ENCODE results near the gene KRTCAP3.
"Not testable (repeated sequence)": the region's sequence is repeated elsewhere in the genome, so short reads cannot be mapped to it uniquely, and the experiment has no call there.

The KRTCAP3 gene

DNA sequence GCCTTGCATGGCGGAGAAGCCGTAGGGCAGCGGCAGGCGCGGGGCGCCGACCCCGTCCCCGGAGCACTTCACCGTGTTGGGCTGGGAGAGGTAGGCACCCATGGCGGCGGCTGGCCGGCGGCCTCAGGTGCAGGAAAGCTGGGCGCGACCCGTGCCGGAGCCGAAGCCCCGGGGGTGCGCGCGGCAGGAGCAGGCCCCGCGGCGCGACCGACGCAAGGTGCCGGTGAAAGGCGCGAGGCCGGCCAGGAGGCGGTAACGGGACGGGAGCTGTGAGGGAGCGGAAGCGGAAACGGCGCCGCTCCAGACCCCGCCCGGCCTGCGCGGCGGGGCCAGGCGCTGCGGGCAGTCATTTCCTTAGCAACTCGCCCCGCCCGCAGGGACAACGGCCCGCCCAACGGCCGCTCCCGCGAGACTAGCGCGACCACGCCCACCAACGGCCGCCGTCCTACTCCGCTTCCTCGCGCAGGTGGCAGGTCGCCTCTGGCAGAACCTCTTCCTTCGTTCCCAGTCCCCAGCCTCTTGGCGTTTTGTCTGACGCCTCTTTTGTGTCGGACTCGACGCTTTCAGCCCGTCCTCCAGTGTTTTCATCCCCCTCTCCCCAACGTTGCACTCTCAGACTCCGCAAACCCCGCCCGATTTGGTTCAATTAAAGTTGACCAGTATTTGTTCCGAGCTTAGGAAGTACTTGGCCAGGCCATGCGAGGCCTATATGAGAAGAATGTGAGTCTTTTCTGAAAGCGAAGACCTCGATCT lies 32.7 kb upstream of the KRTCAP3 start, which contains the start of gene PPM1G:
PPM1G (minus strand) TSS at position 271 of the 753 bp plus-strand sequence; CDS start at position 102, 169 bp downstream.
- DNase-seq (ENCODE audit: low spot score) = peak; percentile 95
- Histone ChIP-seq H3K27ac (peak within 1 kb of the TSS; percentile 60 to 86), H3K4me3 (peak within 1 kb of the TSS; percentile 90)
- TF ChIP-seq, protein P1, sequence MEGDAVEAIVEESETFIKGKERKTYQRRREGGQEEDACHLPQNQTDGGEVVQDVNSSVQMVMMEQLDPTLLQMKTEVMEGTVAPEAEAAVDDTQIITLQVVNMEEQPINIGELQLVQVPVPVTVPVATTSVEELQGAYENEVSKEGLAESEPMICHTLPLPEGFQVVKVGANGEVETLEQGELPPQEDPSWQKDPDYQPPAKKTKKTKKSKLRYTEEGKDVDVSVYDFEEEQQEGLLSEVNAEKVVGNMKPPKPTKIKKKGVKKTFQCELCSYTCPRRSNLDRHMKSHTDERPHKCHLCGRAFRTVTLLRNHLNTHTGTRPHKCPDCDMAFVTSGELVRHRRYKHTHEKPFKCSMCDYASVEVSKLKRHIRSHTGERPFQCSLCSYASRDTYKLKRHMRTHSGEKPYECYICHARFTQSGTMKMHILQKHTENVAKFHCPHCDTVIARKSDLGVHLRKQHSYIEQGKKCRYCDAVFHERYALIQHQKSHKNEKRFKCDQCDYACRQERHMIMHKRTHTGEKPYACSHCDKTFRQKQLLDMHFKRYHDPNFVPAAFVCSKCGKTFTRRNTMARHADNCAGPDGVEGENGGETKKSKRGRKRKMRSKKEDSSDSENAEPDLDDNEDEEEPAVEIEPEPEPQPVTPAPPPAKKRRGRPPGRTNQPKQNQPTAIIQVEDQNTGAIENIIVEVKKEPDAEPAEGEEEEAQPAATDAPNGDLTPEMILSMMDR (IDR thresholded peaks at IDR 0.05) = no peak

DNA sequence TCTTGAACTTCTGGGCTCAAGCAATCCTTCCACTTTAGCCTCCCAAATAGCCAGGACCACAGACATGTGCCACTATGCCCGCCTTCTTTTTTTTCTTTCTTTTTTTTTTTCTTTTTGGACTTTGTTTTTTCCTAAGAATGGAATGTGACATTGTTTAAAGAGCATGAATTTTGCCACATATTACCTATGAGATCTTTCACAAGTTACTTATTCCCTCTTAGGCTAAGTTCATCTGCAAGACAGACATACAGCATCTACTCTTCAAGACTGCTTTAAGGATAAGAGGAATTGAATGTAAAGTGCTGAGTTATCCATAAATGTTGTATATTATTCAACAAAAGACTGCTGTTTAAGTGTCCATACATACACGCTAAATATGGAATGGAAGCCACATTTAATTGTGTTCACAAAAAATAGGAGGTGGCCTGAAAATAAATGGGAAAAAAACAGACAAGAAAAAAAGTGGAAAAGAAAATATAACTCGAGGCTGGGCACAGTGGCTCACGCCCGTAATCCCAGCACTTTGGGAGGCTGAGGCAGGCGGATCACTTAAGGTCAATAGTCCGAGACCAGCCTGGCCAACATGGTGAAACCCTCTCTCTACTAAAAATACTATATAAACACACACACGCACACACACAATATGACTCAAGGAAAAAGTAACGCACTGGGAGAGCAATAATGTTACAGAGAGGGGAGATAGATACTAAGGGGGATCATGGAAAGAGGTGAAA lies 29.6 kb upstream of the KRTCAP3 start:
- no peak overlapping the region for H3K27ac ChIP-seq
- DNase-seq (ENCODE audit: low spot score) = no peak
- TF ChIP-seq, protein P1 (IDR thresholded peaks at IDR 0.05) = no peak
- no peak overlapping the region for H3K4me3 ChIP-seq

DNA sequence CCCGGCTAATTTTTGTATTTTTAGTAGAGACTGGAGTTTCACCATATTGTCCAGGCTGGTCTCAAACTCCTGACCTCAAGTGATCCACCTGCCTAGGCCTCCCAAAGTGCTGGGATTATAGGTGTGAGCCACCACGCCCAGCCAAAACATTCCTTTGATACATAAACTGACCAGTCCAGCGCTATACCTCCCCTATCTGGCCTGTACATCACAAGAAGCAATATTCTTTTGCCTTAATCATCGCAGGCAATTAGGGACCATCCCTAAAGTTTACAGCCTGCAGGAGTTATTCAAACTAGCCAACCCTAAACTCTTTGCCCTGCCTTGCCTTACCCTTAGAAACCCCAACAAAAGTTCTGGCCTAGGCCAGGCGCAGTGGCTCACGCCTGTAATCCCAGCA lies 26.0 kb upstream of the KRTCAP3 start:
- H3K4me3 ChIP-seq = no peak overlapping the region
- TF ChIP-seq, protein P1 (IDR thresholded peaks at IDR 0.05) = no peak
- no peak for DNase-seq (ENCODE audit: low spot score)
- no peak overlapping the region for H3K27ac ChIP-seq

DNA sequence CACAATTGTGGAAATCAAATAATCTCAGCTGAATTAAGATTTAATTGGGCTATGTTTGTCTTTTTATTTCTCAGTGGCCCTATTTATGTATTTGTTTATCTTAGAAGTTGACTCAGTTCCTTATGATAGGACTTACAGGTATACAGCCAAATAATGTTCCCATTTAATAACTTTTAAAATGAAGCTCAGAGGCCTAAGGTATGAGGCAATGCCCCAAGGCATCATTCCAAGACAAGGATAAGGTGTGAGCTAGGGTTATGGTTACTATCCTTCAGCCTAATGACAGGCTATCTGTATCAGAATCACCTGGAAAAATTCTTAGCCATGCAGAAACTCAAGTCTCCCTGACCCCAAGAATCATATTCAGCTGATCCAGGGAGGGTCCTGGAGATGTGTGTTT lies 21.2 kb upstream of the KRTCAP3 start:
- Histone ChIP-seq H3K27ac (no peak overlapping the region), H3K4me3 (no peak overlapping the region)
- no peak for DNase-seq (ENCODE audit: low spot score)
- TF ChIP-seq, protein P1 (IDR thresholded peaks at IDR 0.05) = no peak

DNA sequence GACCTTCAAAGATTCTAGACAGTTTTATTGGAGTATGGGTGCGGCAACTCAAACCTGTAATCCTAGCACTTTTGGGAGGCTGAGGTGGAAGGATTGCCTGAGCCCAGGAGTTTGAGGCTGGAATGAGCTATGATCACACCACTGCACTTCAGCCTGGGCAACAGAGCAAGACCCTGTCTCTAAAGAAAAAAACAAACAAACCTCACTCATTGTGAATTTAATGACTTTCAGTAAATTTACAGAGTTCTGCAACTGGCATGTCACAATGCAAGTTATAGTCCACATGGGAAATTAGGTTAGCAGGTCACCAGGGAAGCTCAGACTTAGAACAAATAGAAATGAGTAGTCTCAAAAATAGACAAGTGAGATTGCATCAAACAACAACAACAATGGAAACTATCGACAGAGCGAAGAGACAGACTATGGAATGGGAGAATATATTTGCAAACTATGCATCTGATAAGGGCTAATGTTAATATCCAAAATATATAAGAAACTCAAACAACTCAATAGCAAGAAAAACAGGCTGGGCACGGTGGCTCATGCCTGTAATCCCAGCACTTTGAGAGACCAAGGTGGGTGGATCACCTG lies 20.4 kb upstream of the KRTCAP3 start:
- TF ChIP-seq, protein P1 (IDR thresholded peaks at IDR 0.05) = no peak
- no peak overlapping the region for H3K27ac ChIP-seq

DNA sequence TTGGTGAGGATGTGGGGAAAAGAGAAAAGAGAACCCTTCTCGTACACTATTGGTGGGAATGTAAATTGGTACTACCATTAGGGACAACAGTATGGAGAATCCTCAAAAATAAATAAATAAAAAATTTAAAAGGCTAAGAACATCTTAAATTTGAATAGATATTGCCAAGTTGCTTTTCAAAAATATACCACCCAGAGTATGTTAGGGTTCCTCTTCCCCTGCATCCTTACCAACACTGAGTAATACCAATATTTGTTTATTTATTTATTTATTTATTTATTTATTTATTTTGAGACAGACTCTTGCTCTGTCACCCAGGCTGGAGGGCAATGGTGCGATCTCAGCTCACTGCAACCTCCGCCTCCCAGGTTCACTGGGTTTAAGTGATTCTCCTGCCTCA lies 19.2 kb upstream of the KRTCAP3 start:
- DNase-seq (ENCODE audit: low spot score) = no peak
- Histone ChIP-seq H3K27ac (no peak overlapping the region), H3K4me3 (no peak overlapping the region)
- TF ChIP-seq, protein P1 (IDR thresholded peaks at IDR 0.05) = no peak

More for the DNA sequence above, 20.4 kb upstream of the KRTCAP3 start:
- H3K4me3 ChIP-seq = no peak overlapping the region
- DNase-seq (ENCODE audit: low spot score) = no peak

DNA sequence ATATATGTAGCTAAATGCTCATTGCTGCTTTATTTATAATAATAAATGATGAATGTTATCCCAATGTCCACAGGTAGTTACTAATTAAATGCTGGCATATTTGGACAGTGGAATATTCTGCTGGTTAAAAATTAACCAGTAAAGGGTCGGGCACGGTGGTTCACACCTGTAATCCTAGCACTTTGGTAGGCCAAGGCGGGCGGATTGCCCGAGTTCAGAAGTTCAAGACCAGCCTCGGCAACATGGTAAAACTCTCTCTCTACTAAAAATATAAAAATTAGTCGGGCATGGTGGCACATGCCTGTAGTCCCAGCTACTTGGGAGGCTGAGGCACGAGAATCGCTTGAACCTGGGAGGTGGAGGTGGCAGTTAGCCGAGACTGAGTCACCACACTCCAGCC lies 17.1 kb upstream of the KRTCAP3 start:
- H3K4me3 ChIP-seq; H3K27ac ChIP-seq; DNase-seq (ENCODE audit: low spot score): not testable (repeated sequence)

Measured in coronary artery (tissue), 2 donors.